Measurements from ENCODE around the gene MXD3.

The MXD3 gene

GRCh38 chr5:177355868-177356168, 44.1 kb upstream of the MXD3 start:
- Histone ChIP-seq H2BK15ac (ENCODE audit: low read depth, poor library complexity, severe bottlenecking) (no peak overlapping the region), H3K4me2 (ENCODE audit: low read length, poor library complexity, severe bottlenecking) (no peak overlapping the region), H2AK5ac (ENCODE audit: low read length, severe bottlenecking) (no peak overlapping the region), H3K27ac (ENCODE audit: low read length, poor library complexity, severe bottlenecking) (no peak overlapping the region), H3K4me3 (ENCODE audit: insufficient read depth in 1 of 2, low read depth in 1 of 2, low read length in 2 of 2) (no peak overlapping the region), H4K8ac (ENCODE audit: low read length) (no peak overlapping the region), H4K91ac (ENCODE audit: low read length) (no peak overlapping the region), H3K9ac (ENCODE audit: low read length) (no peak overlapping the region), H2BK120ac (ENCODE audit: low read depth, low read length) (no peak overlapping the region), H3K9me3 (ENCODE audit: control insufficient read depth, low read length) (peaks cover 7% of the 10 kb centered on the region), H2BK5ac (ENCODE audit: low read depth, low read length, poor library complexity, severe bottlenecking) (no peak overlapping the region), H3K14ac (ENCODE audit: low read length in 2 of 2) (no peak overlapping the region), H3K27me3 (ENCODE audit: control insufficient read depth in 1 of 2, insufficient read depth in 1 of 2, low read length in 2 of 2) (peaks cover 0 to 46% of the 10 kb centered on the region in 2 experiments), H3K36me3 (ENCODE audit: control insufficient read depth in 1 of 2, insufficient read depth in 2 of 2, low read depth in 1 of 2, low read length in 2 of 2) (no peaks in the 10 kb centered on the region), H3K4me1 (ENCODE audit: control insufficient read depth, insufficient read depth, low read depth, low read length) (peaks cover 15% of the 10 kb centered on the region), H3K18ac (ENCODE audit: low read depth in 1 of 2, low read length in 2 of 2) (no peak overlapping the region), H3K4ac (ENCODE audit: low read depth in 1 of 2, low read length in 2 of 2) (no peak overlapping the region), H3K79me1 (replicated peaks; ENCODE audit: low read length, poor library complexity, severe bottlenecking) (no peaks in the 10 kb centered on the region), H3K23ac (ENCODE audit: low read length in 2 of 2) (no peak overlapping the region), H2BK12ac (ENCODE audit: low read length in 2 of 2) (no peak overlapping the region), H2AFZ (ENCODE audit: low read depth, low read length) (no peak overlapping the region)
- WGBS = 27% methylated on average over 1 of the region's 1 CpG
- DNase-seq = no peak

GRCh38 chr5:177355162-177355867, 43.6 kb upstream of the MXD3 start:
- WGBS = no CpG with 5 or more reads among the region's 1 CpG
- peaks cover 7% of the 10 kb centered on the region for H3K9me3 ChIP-seq (ENCODE audit: control insufficient read depth, low read length)
- H3K4me1 ChIP-seq (ENCODE audit: control insufficient read depth, insufficient read depth, low read depth, low read length) = peaks cover 16% of the 10 kb centered on the region
- H3K9ac ChIP-seq (ENCODE audit: low read length) = no peak overlapping the region
- no peak overlapping the region for H3K4me2 ChIP-seq (ENCODE audit: low read length, poor library complexity, severe bottlenecking)
- no peaks in the 10 kb centered on the region for H3K79me1 ChIP-seq (replicated peaks; ENCODE audit: low read length, poor library complexity, severe bottlenecking)
- no peak for DNase-seq
- H4K8ac ChIP-seq (ENCODE audit: low read length) = no peak overlapping the region
- H3K23ac ChIP-seq (ENCODE audit: low read length in 2 of 2) = no peak overlapping the region
- peaks cover 0 to 44% of the 10 kb centered on the region in 2 experiments for H3K27me3 ChIP-seq (ENCODE audit: control insufficient read depth in 1 of 2, insufficient read depth in 1 of 2, low read length in 2 of 2)
- H2BK12ac ChIP-seq (ENCODE audit: low read length in 2 of 2) = no peak overlapping the region
- H2AK5ac ChIP-seq (ENCODE audit: low read length, severe bottlenecking) = peak overlapping the region; percentile 43
- no peak overlapping the region for H4K91ac ChIP-seq (ENCODE audit: low read length)
- H2BK120ac ChIP-seq (ENCODE audit: low read depth, low read length) = no peak overlapping the region
- H2BK15ac ChIP-seq (ENCODE audit: low read depth, poor library complexity, severe bottlenecking) = no peak overlapping the region
- H2BK5ac ChIP-seq (ENCODE audit: low read depth, low read length, poor library complexity, severe bottlenecking) = no peak overlapping the region
- H3K14ac ChIP-seq (ENCODE audit: low read length in 2 of 2) = no peak overlapping the region
- H3K4ac ChIP-seq (ENCODE audit: low read depth in 1 of 2, low read length in 2 of 2) = no peak overlapping the region
- no peak overlapping the region for H3K18ac ChIP-seq (ENCODE audit: low read depth in 1 of 2, low read length in 2 of 2)
- H3K27ac ChIP-seq (ENCODE audit: low read length, poor library complexity, severe bottlenecking) = no peak overlapping the region
- H2AFZ ChIP-seq (ENCODE audit: low read depth, low read length) = no peak overlapping the region
- H3K4me3 ChIP-seq (ENCODE audit: insufficient read depth in 1 of 2, low read depth in 1 of 2, low read length in 2 of 2) = no peak overlapping the region
- no peaks in the 10 kb centered on the region for H3K36me3 ChIP-seq (ENCODE audit: control insufficient read depth in 1 of 2, insufficient read depth in 2 of 2, low read depth in 1 of 2, low read length in 2 of 2)

- Histone ChIP-seq H3K4me3 (ENCODE audit: insufficient read depth in 1 of 2, low read depth in 1 of 2, low read length in 2 of 2) (no peak overlapping the region), H3K79me1 (replicated peaks; ENCODE audit: low read length, poor library complexity, severe bottlenecking) (no peaks in the 10 kb centered on the region), H2BK12ac (ENCODE audit: low read length in 2 of 2) (no peak overlapping the region), H3K23ac (ENCODE audit: low read length in 2 of 2) (no peak overlapping the region), H3K9ac (ENCODE audit: low read length) (no peak overlapping the region), H2AK5ac (ENCODE audit: low read length, severe bottlenecking) (peak overlapping the region; percentile 43), H2BK120ac (ENCODE audit: low read depth, low read length) (no peak overlapping the region), H3K27me3 (ENCODE audit: control insufficient read depth in 1 of 2, insufficient read depth in 1 of 2, low read length in 2 of 2) (peaks cover 0 to 39% of the 10 kb centered on the region in 2 experiments), H3K4ac (ENCODE audit: low read depth in 1 of 2, low read length in 2 of 2) (no peak overlapping the region), H2BK15ac (ENCODE audit: low read depth, poor library complexity, severe bottlenecking) (no peak overlapping the region), H3K18ac (ENCODE audit: low read depth in 1 of 2, low read length in 2 of 2) (no peak overlapping the region), H3K27ac (ENCODE audit: low read length, poor library complexity, severe bottlenecking) (no peak overlapping the region), H3K36me3 (ENCODE audit: control insufficient read depth in 1 of 2, insufficient read depth in 2 of 2, low read depth in 1 of 2, low read length in 2 of 2) (peaks cover 5% of the 10 kb centered on the region in 2 experiments), H3K4me2 (ENCODE audit: low read length, poor library complexity, severe bottlenecking) (no peak overlapping the region), H3K14ac (ENCODE audit: low read length in 2 of 2) (no peak overlapping the region), H3K4me1 (ENCODE audit: control insufficient read depth, insufficient read depth, low read depth, low read length) (peaks cover 22% of the 10 kb centered on the region), H4K91ac (ENCODE audit: low read length) (no peak overlapping the region), H2AFZ (ENCODE audit: low read depth, low read length) (no peak overlapping the region), H3K9me3 (ENCODE audit: control insufficient read depth, low read length) (peaks cover 7% of the 10 kb centered on the region), H4K8ac (ENCODE audit: low read length) (no peak overlapping the region), H2BK5ac (ENCODE audit: low read depth, low read length, poor library complexity, severe bottlenecking) (no peak overlapping the region)
- no peak for DNase-seq
- 81% methylated on average over 3 of the region's 3 CpGs for WGBS
Observed at GRCh38 chr5:177354711-177355110, 43.0 kb upstream of the MXD3 start.

- H4K8ac ChIP-seq (ENCODE audit: low read length) = no peak overlapping the region
- 97% methylated on average over 3 of the region's 3 CpGs for WGBS
- no peak overlapping the region for H2BK12ac ChIP-seq (ENCODE audit: low read length in 2 of 2)
- no peak overlapping the region for H2BK5ac ChIP-seq (ENCODE audit: low read depth, low read length, poor library complexity, severe bottlenecking)
- H3K9me3 ChIP-seq (ENCODE audit: control insufficient read depth, low read length) = peaks cover 7% of the 10 kb centered on the region
- H3K18ac ChIP-seq (ENCODE audit: low read depth in 1 of 2, low read length in 2 of 2) = no peak overlapping the region
- H3K36me3 ChIP-seq (ENCODE audit: control insufficient read depth in 1 of 2, insufficient read depth in 2 of 2, low read depth in 1 of 2, low read length in 2 of 2) = peaks cover 5 to 10% of the 10 kb centered on the region in 2 experiments
- no peak for DNase-seq
- no peak overlapping the region for H3K4ac ChIP-seq (ENCODE audit: low read depth in 1 of 2, low read length in 2 of 2)
- H3K4me2 ChIP-seq (ENCODE audit: low read length, poor library complexity, severe bottlenecking) = no peak overlapping the region
- H3K9ac ChIP-seq (ENCODE audit: low read length) = no peak overlapping the region
- no peak overlapping the region for H3K23ac ChIP-seq (ENCODE audit: low read length in 2 of 2)
- H2BK120ac ChIP-seq (ENCODE audit: low read depth, low read length) = no peak overlapping the region
- peaks cover 23% of the 10 kb centered on the region for H3K4me1 ChIP-seq (ENCODE audit: control insufficient read depth, insufficient read depth, low read depth, low read length)
- H3K79me1 ChIP-seq (replicated peaks; ENCODE audit: low read length, poor library complexity, severe bottlenecking) = no peaks in the 10 kb centered on the region
- no peak overlapping the region for H3K27ac ChIP-seq (ENCODE audit: low read length, poor library complexity, severe bottlenecking)
- H3K4me3 ChIP-seq (ENCODE audit: insufficient read depth in 1 of 2, low read depth in 1 of 2, low read length in 2 of 2) = no peak overlapping the region
- no peak overlapping the region for H4K91ac ChIP-seq (ENCODE audit: low read length)
- peaks cover 0 to 34% of the 10 kb centered on the region in 2 experiments for H3K27me3 ChIP-seq (ENCODE audit: control insufficient read depth in 1 of 2, insufficient read depth in 1 of 2, low read length in 2 of 2)
- H2BK15ac ChIP-seq (ENCODE audit: low read depth, poor library complexity, severe bottlenecking) = no peak overlapping the region
- no peak overlapping the region for H2AK5ac ChIP-seq (ENCODE audit: low read length, severe bottlenecking)
- no peak overlapping the region for H3K14ac ChIP-seq (ENCODE audit: low read length in 2 of 2)
- no peak overlapping the region for H2AFZ ChIP-seq (ENCODE audit: low read depth, low read length)
Observed at GRCh38 chr5:177354256-177354655, 42.6 kb upstream of the MXD3 start.
